Fibroblast of skin of left quadriceps (primary cell): ENCODE data around the gene DHCR7.

Experiments used
- DNase-seq, 2 experiments: peaks; one replicate each; pipeline ENCODE4 v3.0.0-alpha.2; 2013; ENCODE audit warnings: low read depth in 2 of 2

Gene DHCR7

GRCh38 chr11:71448257-71449171 lies at the start of gene DHCR7:
TSS of gene DHCR7 (minus strand) at chr11:71448393. CDS start at chr11:71444952, 3,441 bp downstream.
- peak; percentile 85 to 86 for DNase-seq

- DNase-seq: no peak
These were observed 48.2 kb upstream of the DHCR7 start for GRCh38 chr11:71496421-71496820.

GRCh38 chr11:71495286-71496230 lies 47.4 kb upstream of the DHCR7 start:
- DNase-seq: no peak

- no peak for DNase-seq
These were observed 43.7 kb upstream of the DHCR7 start for GRCh38 chr11:71491940-71492339.

- no peak for DNase-seq
These were observed 43.3 kb upstream of the DHCR7 start for GRCh38 chr11:71491531-71491930.

GRCh38 chr11:71490731-71491390 lies 42.7 kb upstream of the DHCR7 start:
- DNase-seq: no peak

- no peak for DNase-seq
These were observed 42.0 kb upstream of the DHCR7 start for GRCh38 chr11:71490044-71490730.

GRCh38 chr11:71489311-71490043 lies 41.3 kb upstream of the DHCR7 start:
- DNase-seq: no peak

- no peak for DNase-seq
These were observed 40.6 kb upstream of the DHCR7 start for GRCh38 chr11:71488681-71489270.

- DNase-seq: no peak
These were observed 38.1 kb upstream of the DHCR7 start for GRCh38 chr11:71486320-71486719.

GRCh38 chr11:71485466-71485865 lies 37.3 kb upstream of the DHCR7 start:
- no peak for DNase-seq

GRCh38 chr11:71485063-71485399 lies 36.8 kb upstream of the DHCR7 start:
- no peak for DNase-seq

- DNase-seq: no peak
These were observed 36.3 kb upstream of the DHCR7 start for GRCh38 chr11:71484248-71485062.

- DNase-seq: no peak
These were observed 35.5 kb upstream of the DHCR7 start for GRCh38 chr11:71483692-71484091.

GRCh38 chr11:71482746-71483364 lies 34.7 kb upstream of the DHCR7 start:
- no peak for DNase-seq

GRCh38 chr11:71482216-71482615 lies 34.0 kb upstream of the DHCR7 start:
- no peak for DNase-seq

GRCh38 chr11:71481101-71481960 lies 33.1 kb upstream of the DHCR7 start:
- DNase-seq: no peak

GRCh38 chr11:71478528-71478840 lies 30.3 kb upstream of the DHCR7 start:
- DNase-seq: no peak
